HG03469 (cell line): Measurements from ENCODE around the gene C2orf80.
"Not testable (repeated sequence)": the region's sequence is repeated elsewhere in the genome, so short reads cannot be mapped to it uniquely, and the experiment has no call there.

Source experiments
- ATAC-seq: cut with Tn5 transposase; IDR thresholded peaks from one replicate; pipeline ENCODE4 v1.9.1; 2021; ENCODE audit warnings: mild to moderate bottlenecking, moderate library complexity, moderate number of reproducible peaks; ENCODE audit not compliant: unreplicated experiment

Gene C2orf80

GRCh38 chr2:208189810-208190503, at the start of gene C2orf80:
Gene C2orf80 (minus strand): TSS chr2:208190030. CDS start chr2:208186986, 3,044 bp downstream.
- ATAC-seq: no peak

GRCh38 chr2:208235860-208236259, 46.0 kb upstream of the C2orf80 start:
- ATAC-seq: no peak

GRCh38 chr2:208234786-208235185, 45.0 kb upstream of the C2orf80 start:
- ATAC-seq: no peak

- ATAC-seq: no peak
Observed at GRCh38 chr2:208228476-208228875, 38.6 kb upstream of the C2orf80 start.

- no peak for ATAC-seq
Observed at GRCh38 chr2:208227581-208228232, 37.9 kb upstream of the C2orf80 start.

GRCh38 chr2:208224802-208225201, 35.0 kb upstream of the C2orf80 start:
- ATAC-seq: no peak

GRCh38 chr2:208222351-208222750, 32.5 kb upstream of the C2orf80 start:
- no peak for ATAC-seq

GRCh38 chr2:208221873-208222272, 32.0 kb upstream of the C2orf80 start:
- ATAC-seq: not testable (repeated sequence)

GRCh38 chr2:208210688-208211451, 21.0 kb upstream of the C2orf80 start:
- ATAC-seq: no peak

GRCh38 chr2:208208335-208209085, 18.7 kb upstream of the C2orf80 start:
- ATAC-seq: no peak

GRCh38 chr2:208207769-208208168, 17.9 kb upstream of the C2orf80 start:
- no peak for ATAC-seq

- no peak for ATAC-seq
Observed at GRCh38 chr2:208204166-208204565, 14.3 kb upstream of the C2orf80 start.

GRCh38 chr2:208195531-208195930, 5.7 kb upstream of the C2orf80 start:
- no peak for ATAC-seq

GRCh38 chr2:208192611-208193236, 2.9 kb upstream of the C2orf80 start:
- no peak for ATAC-seq

GRCh38 chr2:208189069-208189809, 591 bp downstream of the C2orf80 start:
- ATAC-seq: no peak

- no peak for ATAC-seq
Observed at GRCh38 chr2:208186893-208187292, 2.9 kb downstream of the C2orf80 start.

- ATAC-seq: no peak
Observed at GRCh38 chr2:208186465-208186864, 3.4 kb downstream of the C2orf80 start.

- no peak for ATAC-seq
Observed at GRCh38 chr2:208183972-208184705, 5.7 kb downstream of the C2orf80 start.

GRCh38 chr2:208183526-208183925, 6.3 kb downstream of the C2orf80 start:
- ATAC-seq: no peak
